ENCODE results near the gene CNNM1. TPM values are rescaled to one million over a fixed set of nuclear protein-coding genes. Genes with fewer than 3 reads are reported as not detected.

Gene CNNM1
- total RNA-seq, 1 donor from 2014 or later, result 0.56 TPM

DNA sequence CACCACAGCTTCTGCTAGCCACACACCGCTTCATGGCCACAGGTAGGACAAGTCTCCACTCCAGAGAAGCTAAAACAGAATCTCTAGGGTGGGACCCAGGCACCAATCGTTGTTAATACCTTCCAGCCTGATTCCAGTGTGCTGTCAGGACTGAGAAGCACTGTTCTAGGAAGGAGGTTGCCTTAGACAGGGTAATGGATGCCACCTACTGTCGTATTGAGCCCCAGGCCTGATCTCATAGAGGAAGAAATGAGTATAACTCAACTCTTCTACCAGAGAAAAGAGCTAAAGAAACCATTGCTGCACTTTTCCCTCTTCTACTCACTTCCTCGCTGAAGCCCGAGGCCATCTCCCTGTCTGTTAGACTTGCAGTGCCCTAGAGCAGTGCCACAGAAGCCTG, 31.8 kb downstream of the CNNM1 start:
- Histone ChIP-seq H2AFZ (replicated peaks) (no peak overlapping the region), H3K79me2 (ENCODE audit: low read depth) (no peaks in the 10 kb centered on the region), H3K4me3 (no peak overlapping the region)

GRCh38 chr10:99364125-99364524, 35.0 kb downstream of the CNNM1 start:
- Histone ChIP-seq H3K9ac (no peak overlapping the region), H3F3A (ENCODE audit: low read depth) (no peaks in the 10 kb centered on the region), H3K27me3 (no peaks in the 10 kb centered on the region), H2AFZ (replicated peaks) (no peak overlapping the region), H3K79me2 (ENCODE audit: low read depth) (no peaks in the 10 kb centered on the region), H4K20me1 (ENCODE audit: low read depth) (no peaks in the 10 kb centered on the region), H3K4me2 (no peak overlapping the region), H3K4me3 (no peak overlapping the region), H3K4me1 (no peaks in the 10 kb centered on the region), H3K27ac (no peak overlapping the region), H3K36me3 (no peaks in the 10 kb centered on the region), H3K9me3 (ENCODE audit: low read depth) (no peaks in the 10 kb centered on the region)
- Mint-ChIP-seq H3K4me3 (no peak overlapping the region), H3K36me3 (no peaks in the 10 kb centered on the region), H3K27me3 (ENCODE audit: insufficient read depth, low read depth) (peaks cover 5% of the 10 kb centered on the region), H3K9me3 (no peaks in the 10 kb centered on the region), H3K27ac (no peak overlapping the region), H3K4me1 (peaks cover 2% of the 10 kb centered on the region)
- no peak for DNase-seq (ENCODE audit: low spot score)
- TF ChIP-seq EZH2 (IDR thresholded peaks at IDR 0.05), result no peak

More for the DNA sequence above, 31.8 kb downstream of the CNNM1 start:
- no peaks in the 10 kb centered on the region for H3K36me3 ChIP-seq
- no peak for DNase-seq (ENCODE audit: low spot score)
- H3K9ac ChIP-seq, result no peak overlapping the region
- TF ChIP-seq CTCF (IDR thresholded peaks at IDR 0.05) (no peak), EZH2phosphoT487 (IDR thresholded peaks at IDR 0.05) (no peak), EZH2 (IDR thresholded peaks at IDR 0.05) (no peak)
- H3K27ac ChIP-seq, result no peak overlapping the region
- H3K27me3 ChIP-seq, result no peaks in the 10 kb centered on the region
- peaks cover 12% of the 10 kb centered on the region for H3K4me1 ChIP-seq
- H3K4me2 ChIP-seq, result no peak overlapping the region
- H3K36me3 Mint-ChIP-seq, result no peaks in the 10 kb centered on the region
- no peak overlapping the region for H3K4me3 Mint-ChIP-seq
- no peaks in the 10 kb centered on the region for H4K20me1 ChIP-seq (ENCODE audit: low read depth)
- H3K9me3 ChIP-seq (ENCODE audit: low read depth), result no peaks in the 10 kb centered on the region
- peaks cover 3% of the 10 kb centered on the region for H3K27me3 Mint-ChIP-seq (ENCODE audit: insufficient read depth, low read depth)
- no peak overlapping the region for H3K27ac Mint-ChIP-seq
- H3K4me1 Mint-ChIP-seq, result peaks cover 2% of the 10 kb centered on the region
- peaks cover 13% of the 10 kb centered on the region for H3F3A ChIP-seq (ENCODE audit: low read depth)
- H3K9me3 Mint-ChIP-seq, result no peaks in the 10 kb centered on the region

DNA sequence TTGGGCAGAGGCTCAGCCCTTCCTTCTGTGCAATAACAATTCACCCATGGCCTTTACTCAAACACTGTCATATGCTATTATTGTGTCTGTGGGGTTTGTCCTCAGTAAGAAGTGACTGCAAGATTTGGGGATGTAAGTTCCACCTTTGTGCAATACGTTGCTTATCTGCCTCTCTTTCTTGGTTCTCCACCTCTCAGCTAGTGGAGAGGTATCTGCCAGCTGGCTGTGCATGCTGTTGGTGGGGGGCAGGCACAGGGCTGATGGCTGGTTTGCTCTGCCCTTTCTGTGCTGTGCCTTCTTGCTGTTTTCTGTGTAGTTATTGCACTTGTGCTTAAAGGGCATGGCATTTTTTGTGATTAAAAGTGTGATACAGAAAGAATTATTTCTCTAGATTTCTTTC, 36.2 kb downstream of the CNNM1 start:
- Histone ChIP-seq H3K36me3 (no peaks in the 10 kb centered on the region), H3K4me3 (no peak overlapping the region), H3K79me2 (ENCODE audit: low read depth) (no peaks in the 10 kb centered on the region), H3F3A (ENCODE audit: low read depth) (no peaks in the 10 kb centered on the region), H3K4me1 (no peaks in the 10 kb centered on the region), H3K9ac (no peak overlapping the region), H2AFZ (replicated peaks) (no peak overlapping the region), H3K4me2 (no peak overlapping the region), H4K20me1 (ENCODE audit: low read depth) (no peaks in the 10 kb centered on the region), H3K27me3 (peaks cover 4% of the 10 kb centered on the region), H3K9me3 (ENCODE audit: low read depth) (no peaks in the 10 kb centered on the region), H3K27ac (no peak overlapping the region)
- Mint-ChIP-seq H3K27me3 (ENCODE audit: insufficient read depth, low read depth) (peaks cover 5% of the 10 kb centered on the region), H3K9me3 (no peaks in the 10 kb centered on the region), H3K36me3 (no peaks in the 10 kb centered on the region), H3K4me1 (peaks cover 2% of the 10 kb centered on the region), H3K4me3 (no peak overlapping the region), H3K27ac (no peak overlapping the region)
- TF ChIP-seq EZH2 (IDR thresholded peaks at IDR 0.05), result no peak
- TF ChIP-seq CTCF (IDR thresholded peaks at IDR 0.05), result no peak
- TF ChIP-seq EZH2phosphoT487 (IDR thresholded peaks at IDR 0.05), result no peak
- DNase-seq (ENCODE audit: low spot score), result no peak

- H3K4me1 ChIP-seq, result no peaks in the 10 kb centered on the region
- Mint-ChIP-seq H3K27me3 (ENCODE audit: insufficient read depth, low read depth) (peaks cover 5% of the 10 kb centered on the region), H3K36me3 (no peaks in the 10 kb centered on the region), H3K27ac (no peak overlapping the region), H3K9me3 (no peaks in the 10 kb centered on the region), H3K4me1 (peaks cover 2% of the 10 kb centered on the region), H3K4me3 (no peak overlapping the region)
- H3K79me2 ChIP-seq (ENCODE audit: low read depth), result no peaks in the 10 kb centered on the region
- no peak for TF ChIP-seq EZH2 (IDR thresholded peaks at IDR 0.05)
- no peak for TF ChIP-seq CTCF (IDR thresholded peaks at IDR 0.05)
- TF ChIP-seq EZH2phosphoT487 (IDR thresholded peaks at IDR 0.05), result no peak
- no peak overlapping the region for H3K4me2 ChIP-seq
- H3F3A ChIP-seq (ENCODE audit: low read depth), result no peaks in the 10 kb centered on the region
- no peak for DNase-seq (ENCODE audit: low spot score)
- no peak overlapping the region for H2AFZ ChIP-seq (replicated peaks)
- no peak overlapping the region for H3K4me3 ChIP-seq
- H3K27me3 ChIP-seq, result peaks cover 4% of the 10 kb centered on the region
- H3K36me3 ChIP-seq, result no peaks in the 10 kb centered on the region
- H4K20me1 ChIP-seq (ENCODE audit: low read depth), result no peaks in the 10 kb centered on the region
- no peak overlapping the region for H3K27ac ChIP-seq
- no peaks in the 10 kb centered on the region for H3K9me3 ChIP-seq (ENCODE audit: low read depth)
- no peak overlapping the region for H3K9ac ChIP-seq
Observed at GRCh38 chr10:99365736-99366135, 36.6 kb downstream of the CNNM1 start.

All from neural progenitor cell (in vitro differentiated cells).